Measurements from ENCODE around the gene C1orf116.

DNA sequence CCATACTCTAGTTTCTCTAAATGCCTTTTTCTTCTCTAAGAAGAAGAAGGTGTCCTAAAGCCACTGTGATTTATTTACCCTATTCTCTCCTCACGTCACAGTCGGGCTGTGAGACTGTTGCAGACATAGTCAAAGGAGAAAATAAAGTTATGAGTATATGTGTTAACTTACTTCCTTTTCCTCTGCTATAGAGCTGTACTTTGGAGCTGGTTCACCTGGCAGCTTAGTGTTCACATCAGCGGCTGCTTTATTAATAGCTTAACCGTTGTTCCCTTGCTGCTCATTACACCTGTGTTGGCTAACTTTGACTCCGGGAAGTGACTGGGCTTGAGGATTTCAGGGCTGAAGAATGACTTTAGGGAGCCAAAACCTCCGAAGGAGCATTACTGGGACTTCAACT, 24.1 kb upstream of the C1orf116 start:
- no peak for TF ChIP-seq BACH2 (CRISPR knock-in tag; IDR thresholded peaks at IDR 0.05; ENCODE audit: borderline replicate concordance)
- TF ChIP-seq, protein P1, sequence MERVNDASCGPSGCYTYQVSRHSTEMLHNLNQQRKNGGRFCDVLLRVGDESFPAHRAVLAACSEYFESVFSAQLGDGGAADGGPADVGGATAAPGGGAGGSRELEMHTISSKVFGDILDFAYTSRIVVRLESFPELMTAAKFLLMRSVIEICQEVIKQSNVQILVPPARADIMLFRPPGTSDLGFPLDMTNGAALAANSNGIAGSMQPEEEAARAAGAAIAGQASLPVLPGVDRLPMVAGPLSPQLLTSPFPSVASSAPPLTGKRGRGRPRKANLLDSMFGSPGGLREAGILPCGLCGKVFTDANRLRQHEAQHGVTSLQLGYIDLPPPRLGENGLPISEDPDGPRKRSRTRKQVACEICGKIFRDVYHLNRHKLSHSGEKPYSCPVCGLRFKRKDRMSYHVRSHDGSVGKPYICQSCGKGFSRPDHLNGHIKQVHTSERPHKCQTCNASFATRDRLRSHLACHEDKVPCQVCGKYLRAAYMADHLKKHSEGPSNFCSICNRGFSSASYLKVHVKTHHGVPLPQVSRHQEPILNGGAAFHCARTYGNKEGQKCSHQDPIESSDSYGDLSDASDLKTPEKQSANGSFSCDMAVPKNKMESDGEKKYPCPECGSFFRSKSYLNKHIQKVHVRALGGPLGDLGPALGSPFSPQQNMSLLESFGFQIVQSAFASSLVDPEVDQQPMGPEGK (CRISPR knock-in tag; IDR thresholded peaks at IDR 0.05; ENCODE audit: borderline replicate concordance), result no peak
- TF ChIP-seq RARB (CRISPR knock-in tag; IDR thresholded peaks at IDR 0.05), result no peak
- TF ChIP-seq, protein P2, sequence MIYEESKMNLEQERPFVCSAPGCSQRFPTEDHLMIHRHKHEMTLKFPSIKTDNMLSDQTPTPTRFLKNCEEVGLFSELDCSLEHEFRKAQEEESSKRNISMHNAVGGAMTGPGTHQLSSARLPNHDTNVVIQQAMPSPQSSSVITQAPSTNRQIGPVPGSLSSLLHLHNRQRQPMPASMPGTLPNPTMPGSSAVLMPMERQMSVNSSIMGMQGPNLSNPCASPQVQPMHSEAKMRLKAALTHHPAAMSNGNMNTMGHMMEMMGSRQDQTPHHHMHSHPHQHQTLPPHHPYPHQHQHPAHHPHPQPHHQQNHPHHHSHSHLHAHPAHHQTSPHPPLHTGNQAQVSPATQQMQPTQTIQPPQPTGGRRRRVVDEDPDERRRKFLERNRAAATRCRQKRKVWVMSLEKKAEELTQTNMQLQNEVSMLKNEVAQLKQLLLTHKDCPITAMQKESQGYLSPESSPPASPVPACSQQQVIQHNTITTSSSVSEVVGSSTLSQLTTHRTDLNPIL (CRISPR knock-in tag; IDR thresholded peaks at IDR 0.05; ENCODE audit: low read depth), result no peak
- no peak for TF ChIP-seq SNAI2 (CRISPR knock-in tag; IDR thresholded peaks at IDR 0.05)
- TF ChIP-seq ISL1 (CRISPR knock-in tag; IDR thresholded peaks at IDR 0.05), result no peak
- TF ChIP-seq PPARA (CRISPR knock-in tag; IDR thresholded peaks at IDR 0.05; ENCODE audit: borderline replicate concordance), result no peak
- no peak for TF ChIP-seq GLIS3 (CRISPR knock-in tag; IDR thresholded peaks at IDR 0.05)
- TF ChIP-seq ZFP30 (CRISPR knock-in tag; IDR thresholded peaks at IDR 0.05), result no peak

Data from SK-N-SH treated with all-trans-retinoic acid at 6 μM for 48 hours (cell line).